GM10248 (cell line): ENCODE results near the gene CTBS.

Source experiments
- CTCF ChIA-PET: fragments of 300-600 bp; sonication (Branson Sonifier 250); formaldehyde crosslinking; extraction: SDS; loops from one replicate; lab custom pipeline; 2021; ENCODE audit warnings: antibody characterized with exemption; lab: Yijun Ruan, JAX
- POLR2A ChIA-PET: fragments of 350-650 bp; sonication (Branson Sonifier 250); formaldehyde crosslinking; extraction: SDS; loops from one replicate; lab custom pipeline; 2020; ENCODE audit warnings: antibody characterized with exemption; lab: Yijun Ruan, JAX
- DNase-seq: peaks from one replicate; pipeline ENCODE4 v3.0.0; 2012; ENCODE audit errors: extremely low spot score
- TF ChIP-seq, protein P1 (sequence below): IDR thresholded peaks from 2 replicates; pipeline ENCODE4 v1.5.1; 2012; ENCODE audit warnings: mild to moderate bottlenecking, low read depth; ENCODE audit errors: extremely low read depth, missing control alignments, control extremely low read depth

CTBS gene

DNA sequence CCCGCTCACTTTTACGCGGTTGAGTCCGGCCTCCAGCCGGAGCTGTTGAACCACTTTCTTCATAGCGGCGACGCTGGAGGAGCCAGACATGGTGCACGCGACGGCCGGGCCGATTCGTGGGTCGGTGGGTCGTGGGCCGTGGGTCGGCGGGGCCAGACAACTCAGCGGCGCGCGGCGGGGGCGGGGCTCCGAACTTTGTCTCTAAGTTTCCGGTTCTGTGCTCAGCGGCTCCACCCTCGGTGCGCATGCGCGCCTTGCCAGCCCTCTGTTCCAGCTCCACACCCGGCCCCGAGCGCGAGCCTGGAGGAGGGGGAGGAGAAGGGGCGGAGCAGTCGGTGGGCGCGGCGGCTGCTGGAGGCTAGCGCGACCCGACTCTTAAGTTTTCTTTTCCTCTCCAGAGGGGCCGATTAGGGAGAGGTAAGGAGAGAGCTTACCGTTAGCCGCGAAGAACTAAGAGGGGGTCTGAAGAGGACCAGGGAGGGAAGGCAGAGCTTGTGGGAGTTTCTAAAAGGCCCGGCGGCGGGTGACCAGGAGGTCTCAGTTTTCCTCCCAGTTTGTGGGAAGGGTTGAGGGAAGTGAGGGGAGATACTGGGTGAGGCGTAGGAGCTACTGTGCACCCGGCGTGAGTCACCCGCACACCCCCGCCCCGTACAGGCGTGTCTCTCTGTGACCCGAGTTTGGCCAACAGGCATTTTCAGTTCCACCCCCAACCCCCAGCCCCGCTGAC lies 68.1 kb downstream of the CTBS start, which contains the start of the genes GNG5 and SPATA1:
TSS of gene GNG5 (minus strand) at position 580 of the 727 bp plus-strand sequence. CDS start at position 90, 490 bp downstream.
TSS of gene SPATA1 (plus strand) at position 385 of the 727 bp plus-strand sequence. CDS start 9,974 bp downstream, outside the sequence.
- peak; percentile 97 for DNase-seq
- ChIA-PET CTCF (interaction anchor here (0.6 to 1.7 kb wide), 10 partner anchors 9 to 429 kb away, joined by 3 to 7 read pairs (median 3); partner anchors contain the start of gene CTBS), POLR2A (interaction anchor here (0.9 to 1.7 kb wide), 5 partner anchors 8 to 76 kb away, joined by 3 to 18 read pairs (median 4); partner anchors contain the start of genes CTBS and RPF1)
- TF ChIP-seq, protein P1, sequence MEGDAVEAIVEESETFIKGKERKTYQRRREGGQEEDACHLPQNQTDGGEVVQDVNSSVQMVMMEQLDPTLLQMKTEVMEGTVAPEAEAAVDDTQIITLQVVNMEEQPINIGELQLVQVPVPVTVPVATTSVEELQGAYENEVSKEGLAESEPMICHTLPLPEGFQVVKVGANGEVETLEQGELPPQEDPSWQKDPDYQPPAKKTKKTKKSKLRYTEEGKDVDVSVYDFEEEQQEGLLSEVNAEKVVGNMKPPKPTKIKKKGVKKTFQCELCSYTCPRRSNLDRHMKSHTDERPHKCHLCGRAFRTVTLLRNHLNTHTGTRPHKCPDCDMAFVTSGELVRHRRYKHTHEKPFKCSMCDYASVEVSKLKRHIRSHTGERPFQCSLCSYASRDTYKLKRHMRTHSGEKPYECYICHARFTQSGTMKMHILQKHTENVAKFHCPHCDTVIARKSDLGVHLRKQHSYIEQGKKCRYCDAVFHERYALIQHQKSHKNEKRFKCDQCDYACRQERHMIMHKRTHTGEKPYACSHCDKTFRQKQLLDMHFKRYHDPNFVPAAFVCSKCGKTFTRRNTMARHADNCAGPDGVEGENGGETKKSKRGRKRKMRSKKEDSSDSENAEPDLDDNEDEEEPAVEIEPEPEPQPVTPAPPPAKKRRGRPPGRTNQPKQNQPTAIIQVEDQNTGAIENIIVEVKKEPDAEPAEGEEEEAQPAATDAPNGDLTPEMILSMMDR: no peak

DNA sequence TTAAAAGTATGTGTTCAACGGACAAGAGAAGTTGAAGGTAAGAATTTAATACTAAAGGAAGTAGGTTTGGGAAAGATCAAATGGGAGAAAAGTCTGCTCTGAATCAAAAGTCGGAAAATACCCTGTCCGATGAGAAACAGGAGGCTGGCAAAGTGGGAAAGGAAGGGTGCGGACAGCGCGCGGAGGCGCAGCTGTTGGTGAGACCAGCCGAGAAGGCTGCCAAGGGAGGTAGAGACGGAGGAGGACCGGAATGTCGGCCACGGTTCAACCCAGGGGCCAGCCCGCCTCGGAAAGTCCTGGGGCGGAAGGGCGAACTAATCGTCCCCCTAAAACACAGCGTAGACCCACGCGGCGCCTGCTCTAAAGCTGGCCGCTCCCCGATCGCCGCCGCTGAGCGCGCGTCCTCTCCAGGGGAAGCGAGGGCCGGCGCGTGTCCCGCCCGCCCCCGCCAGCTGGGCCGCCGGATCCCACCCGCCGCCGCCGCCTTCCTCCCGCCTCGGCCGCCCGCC lies 68.7 kb downstream of the CTBS start:
- peak; percentile 73 for DNase-seq
- CTCF ChIA-PET: interaction anchor here (0.8 to 1.7 kb wide), 7 partner anchors 8 to 428 kb away, joined by 3 to 7 read pairs (median 3); partner anchors contain the start of gene CTBS
- POLR2A ChIA-PET: interaction anchor here (0.9 to 1.7 kb wide), 5 partner anchors 8 to 77 kb away, joined by 3 to 18 read pairs (median 4); partner anchors contain the start of genes CTBS and RPF1
- TF ChIP-seq, protein P1: no peak

DNA sequence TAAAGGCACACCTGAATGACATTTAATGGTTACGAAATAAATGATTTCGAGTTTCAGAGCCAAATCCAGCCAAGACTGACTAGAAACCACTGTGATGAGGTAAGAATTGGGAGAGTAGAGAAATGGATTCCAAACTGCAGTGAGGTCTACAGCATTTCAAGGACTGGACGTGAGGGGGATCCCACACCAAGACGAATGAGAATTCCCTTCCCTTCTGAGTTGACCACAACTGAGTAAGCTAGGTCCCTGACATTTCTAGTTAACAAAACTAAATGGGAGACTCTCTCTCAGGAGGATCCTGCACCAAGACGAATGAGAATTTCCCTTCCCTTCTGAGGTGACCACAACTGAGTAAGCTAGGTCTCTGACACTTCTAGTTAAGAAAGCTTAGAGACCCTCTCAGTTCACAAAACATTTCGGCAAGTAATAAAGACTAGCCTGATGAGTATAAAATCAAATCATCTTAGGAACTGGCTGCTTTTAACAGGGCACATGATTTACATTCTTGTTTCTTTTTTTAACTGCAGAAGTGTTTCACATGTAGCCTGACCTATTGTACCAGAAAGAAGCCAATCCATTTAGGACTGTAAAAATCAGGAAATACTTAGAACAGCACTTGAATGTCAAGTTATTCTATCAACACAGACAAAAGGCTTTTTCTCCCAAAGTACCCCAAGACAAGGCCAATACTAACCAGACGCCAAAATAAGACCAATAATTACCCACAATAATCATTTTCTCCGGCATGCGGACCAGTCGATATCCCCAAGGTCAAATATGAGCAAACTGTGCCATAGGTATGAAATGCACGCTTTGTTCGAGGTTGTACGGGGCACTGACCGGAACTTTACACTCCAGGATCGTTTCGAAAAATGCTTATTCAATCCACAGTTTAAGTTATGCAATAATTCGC lies 69.4 kb downstream of the CTBS start:
- POLR2A ChIA-PET: interaction anchor here (0.9 to 1.7 kb wide), 3 partner anchors 24 to 69 kb away, joined by 3 to 18 read pairs (median 4); partner anchors contain the start of gene CTBS

DNA sequence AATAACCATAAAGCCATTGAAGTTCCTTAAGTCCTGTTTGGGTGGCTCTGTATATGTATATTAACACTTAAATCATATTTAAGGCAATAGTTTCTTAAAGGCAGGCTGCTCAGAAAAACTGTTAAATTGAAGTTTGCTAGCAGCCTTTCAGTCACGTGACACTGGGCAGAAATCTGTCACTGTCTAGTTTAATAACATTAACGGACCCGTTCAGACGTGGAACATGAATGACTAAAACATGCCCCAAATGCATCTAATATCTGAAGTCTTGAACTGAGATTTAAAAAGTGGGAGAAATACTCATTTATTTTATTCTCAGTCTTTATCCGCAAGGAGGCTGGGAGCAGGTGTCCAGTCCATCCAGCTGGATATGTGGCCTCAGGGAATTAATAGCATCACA lies 71.3 kb downstream of the CTBS start:
- ChIA-PET CTCF (interaction anchor here (1.5 to 2.3 kb wide), 4 partner anchors 8 to 275 kb away, joined by 3 to 10 read pairs (median 5); no protein-coding TSS in a partner anchor), POLR2A (no interaction called here)
- DNase-seq: no peak
- TF ChIP-seq, protein P1: no peak

More for the DNA sequence above, 69.4 kb downstream of the CTBS start:
- TF ChIP-seq, protein P1: no peak
- CTCF ChIA-PET: interaction anchor here (0.9 to 2.3 kb wide), 7 partner anchors 10 to 273 kb away, joined by 3 to 10 read pairs (median 4); partner anchors contain the start of gene CTBS
- DNase-seq: no peak
